Renal pelvis (tissue), 4 donors: ENCODE measurements around the gene BID. TPM values are rescaled to one million over a fixed set of nuclear protein-coding genes. Genes with fewer than 3 reads are reported as not detected.

ENCODE experiments used
- DNase-seq: peaks from one replicate; pipeline ENCODE4 v3.0.0-alpha.2; 2013
- polyA plus RNA-seq, 3 donors: library from polyadenylated mRNA; unstranded; fragments of 120-200 nt; gene quantifications; one replicate each; pipeline ENCODE4 v1.2.1, GENCODE V29; 2013; ENCODE audit not compliant: insufficient read length in 3 of 3

BID gene
- polyA plus RNA-seq, 3 donors = 18.8 to 20.6 (median 19.6) TPM

DNA sequence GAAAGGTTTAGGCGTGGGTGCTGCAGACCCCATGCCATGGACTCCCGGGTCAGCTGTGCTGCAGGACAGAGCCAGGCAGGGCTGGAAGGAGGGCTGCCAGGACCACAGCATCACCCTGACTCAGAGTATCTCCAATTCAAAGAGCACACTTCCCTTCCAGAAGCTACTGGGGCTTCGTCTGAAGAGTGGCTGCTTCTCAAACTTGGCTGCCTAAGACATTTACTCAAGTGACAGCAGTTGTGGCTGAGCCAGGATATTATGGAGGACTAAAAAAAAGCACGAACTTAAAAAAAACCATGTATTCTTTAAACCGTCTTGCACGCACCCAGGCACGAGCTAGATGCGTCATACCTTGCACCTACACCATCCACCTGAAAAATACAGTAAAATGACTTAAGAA is 13.0 kb upstream of the BID start:
- no peak for DNase-seq

GRCh38 chr22:17786435-17787161 is 12.3 kb upstream of the BID start:
- DNase-seq = no peak

GRCh38 chr22:17785185-17786184 is 11.2 kb upstream of the BID start:
- no peak for DNase-seq

DNA sequence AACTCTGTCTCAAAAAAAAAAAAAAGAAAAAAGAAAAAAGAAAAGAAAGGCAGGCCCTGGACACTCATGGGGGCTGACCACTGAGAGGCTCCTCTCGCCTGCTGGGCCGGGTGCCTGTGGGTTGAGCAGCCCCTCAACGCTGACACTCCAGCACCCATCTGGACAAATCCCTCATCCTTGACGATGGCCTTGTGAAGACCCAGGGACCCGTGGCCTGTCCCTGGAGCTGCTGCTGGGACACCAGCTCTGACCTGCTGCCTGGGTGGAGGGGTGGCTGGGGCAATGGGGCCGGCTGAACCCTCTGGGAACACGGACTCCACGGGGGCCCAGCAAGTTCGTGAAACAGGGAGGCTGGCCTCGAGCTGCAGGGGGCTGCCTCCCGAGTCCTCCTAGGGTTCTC is 10.5 kb upstream of the BID start:
- no peak for DNase-seq

- DNase-seq = no peak
Measured at GRCh38 chr22:17783773-17784480, 9.7 kb upstream of the BID start.

GRCh38 chr22:17783312-17783711 is 9.0 kb upstream of the BID start:
- DNase-seq = no peak

- DNase-seq = no peak
Measured at GRCh38 chr22:17782621-17783020, 8.4 kb upstream of the BID start.

- no peak for DNase-seq
Measured at GRCh38 chr22:17782158-17782557, 7.9 kb upstream of the BID start.

GRCh38 chr22:17781319-17782031 is 7.2 kb upstream of the BID start:
- no peak for DNase-seq

DNA sequence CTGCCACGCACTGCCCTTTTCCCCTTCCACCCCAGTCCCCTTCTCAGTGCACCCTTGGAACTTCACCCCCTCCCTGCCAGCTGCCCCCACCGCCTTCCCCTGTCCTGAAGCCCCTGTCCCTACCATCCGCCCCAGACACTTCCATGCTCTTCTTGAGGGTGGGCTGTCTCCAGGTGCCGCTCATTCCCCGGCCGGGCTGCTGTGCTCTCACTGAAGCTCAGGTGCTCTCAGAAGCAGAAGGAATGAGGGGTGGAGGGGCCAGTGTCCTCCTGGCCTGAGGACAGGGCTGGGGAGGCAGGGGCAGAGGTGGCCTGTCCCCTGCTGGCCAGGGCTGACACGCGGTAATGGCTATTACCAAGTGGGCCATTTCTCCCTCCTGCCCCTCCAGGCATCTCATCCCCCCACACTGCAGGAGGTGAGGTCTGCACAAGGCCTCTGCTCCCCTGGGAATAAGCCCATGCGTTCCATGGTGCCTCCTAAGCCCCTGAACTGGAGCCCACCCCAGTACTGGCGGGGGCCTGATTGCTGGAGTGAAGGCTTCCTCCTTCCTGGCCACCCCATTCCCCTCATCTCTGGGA is 6.6 kb upstream of the BID start:
- no peak for DNase-seq

DNA sequence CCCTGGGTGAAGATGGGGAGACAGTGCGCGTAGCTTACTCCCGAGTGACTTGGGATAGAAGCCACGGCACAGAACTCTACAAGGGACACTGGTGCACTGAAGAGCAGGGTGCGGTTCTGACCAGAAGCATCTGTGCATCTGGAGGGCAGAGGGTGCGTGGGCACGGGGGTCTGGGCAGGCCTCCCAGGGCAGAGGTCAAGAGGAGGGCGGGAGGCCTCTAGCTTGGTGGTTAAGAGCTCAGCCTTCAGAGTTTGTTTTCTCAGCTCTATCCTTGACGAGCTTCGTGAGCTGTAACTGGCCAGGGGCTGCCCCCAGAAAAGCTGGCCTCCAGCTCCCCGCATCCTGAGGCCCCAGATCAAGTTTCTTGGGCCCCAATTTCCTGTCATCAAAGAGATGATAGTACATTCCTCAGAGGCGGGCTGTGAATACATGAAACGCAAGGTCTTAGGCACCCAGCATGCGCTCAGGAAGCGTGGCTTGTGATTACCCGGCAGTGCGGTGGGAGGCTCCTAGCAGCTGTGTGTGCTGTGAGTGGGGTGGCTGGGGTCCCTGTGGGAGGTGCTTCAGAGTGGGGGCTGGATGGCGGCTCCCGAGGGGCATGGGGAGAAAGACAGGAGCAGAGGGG is 6.0 kb upstream of the BID start:
- DNase-seq = no peak

DNA sequence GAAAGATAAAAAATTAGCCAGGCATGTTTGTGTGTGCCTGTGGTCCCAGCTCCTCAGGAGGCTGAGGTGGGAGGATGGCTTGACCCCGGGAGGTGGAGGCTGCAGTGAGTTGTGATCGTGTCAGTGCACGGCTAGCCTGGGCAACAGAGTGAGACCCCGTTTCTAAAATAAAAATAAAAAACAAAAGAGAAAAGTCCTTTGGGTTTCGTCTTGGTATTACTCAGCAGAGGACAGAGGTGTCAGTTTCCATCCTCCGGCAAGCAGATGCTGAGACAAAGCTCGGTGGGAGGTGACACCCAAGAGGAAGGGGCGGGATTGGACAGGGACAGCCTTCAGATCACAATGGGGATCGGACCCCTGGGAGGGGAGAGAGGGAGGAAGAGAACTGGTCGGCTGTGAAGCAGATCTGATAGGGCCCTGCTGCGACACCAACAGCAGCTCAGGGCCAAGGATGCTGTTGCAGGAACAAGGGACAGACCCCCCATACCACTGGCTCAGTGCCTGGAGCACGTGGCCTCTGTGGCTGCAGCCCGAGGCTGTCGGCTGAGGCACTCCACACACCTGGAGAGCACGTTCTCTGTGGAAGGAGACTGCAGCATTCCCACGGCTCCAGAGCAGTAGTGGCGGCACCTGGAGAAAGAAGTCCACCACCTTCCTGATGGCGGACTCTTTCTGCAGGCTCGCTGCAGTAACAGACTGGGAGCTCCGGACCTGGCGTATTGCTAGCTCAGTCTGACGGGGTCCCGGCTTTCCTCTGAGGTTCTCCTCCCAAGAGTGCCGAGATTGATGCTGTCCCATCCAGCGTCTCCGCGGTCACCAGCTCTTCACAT is 5.2 kb upstream of the BID start:
- no peak for DNase-seq

DNA sequence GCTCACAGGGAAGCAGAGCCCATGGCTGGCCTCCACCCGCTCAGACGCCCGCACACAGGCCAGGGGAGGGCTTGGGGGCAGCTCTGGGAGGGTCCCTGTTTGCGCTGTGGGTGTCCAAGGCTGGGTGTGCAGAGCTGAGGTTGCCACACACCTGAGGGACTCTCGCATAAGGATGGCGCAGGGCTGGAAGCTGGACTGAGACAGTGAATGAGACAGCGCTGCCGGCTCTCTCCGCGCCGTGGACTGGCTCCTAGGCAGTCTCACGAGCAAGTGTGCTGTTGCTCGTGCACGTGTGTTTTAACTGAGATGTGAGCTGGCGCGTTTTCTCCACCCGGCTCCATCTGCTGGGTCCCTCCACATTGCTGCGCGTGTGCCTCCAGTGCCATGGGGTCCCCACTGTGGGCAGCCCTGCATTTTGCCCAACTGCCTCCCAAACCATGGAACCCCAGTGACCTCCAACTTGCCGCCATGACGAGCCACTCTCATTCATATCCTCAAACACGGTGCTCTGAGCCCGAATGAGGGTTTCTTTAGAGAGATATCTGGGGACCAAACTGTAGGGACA is 4.2 kb upstream of the BID start:
- DNase-seq = no peak

DNA sequence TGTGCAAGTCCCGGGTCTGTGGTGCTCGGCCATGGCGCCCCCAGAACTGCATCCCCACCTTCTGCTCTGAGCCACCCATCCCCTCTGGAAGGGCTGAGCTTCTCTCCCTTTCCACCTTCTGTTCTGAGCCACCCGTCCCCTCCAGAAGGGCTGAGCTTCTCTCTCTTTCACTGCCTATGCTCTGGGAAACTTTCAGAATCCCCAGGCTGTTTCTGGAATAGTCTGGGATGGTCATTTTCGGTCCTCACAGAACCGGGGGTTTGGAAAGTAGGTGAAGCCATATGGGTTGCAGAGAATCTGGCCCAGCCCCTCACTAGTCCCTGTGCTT is 3.4 kb upstream of the BID start:
- no peak for DNase-seq

GRCh38 chr22:17777005-17777716 is 2.9 kb upstream of the BID start:
- no peak for DNase-seq

DNA sequence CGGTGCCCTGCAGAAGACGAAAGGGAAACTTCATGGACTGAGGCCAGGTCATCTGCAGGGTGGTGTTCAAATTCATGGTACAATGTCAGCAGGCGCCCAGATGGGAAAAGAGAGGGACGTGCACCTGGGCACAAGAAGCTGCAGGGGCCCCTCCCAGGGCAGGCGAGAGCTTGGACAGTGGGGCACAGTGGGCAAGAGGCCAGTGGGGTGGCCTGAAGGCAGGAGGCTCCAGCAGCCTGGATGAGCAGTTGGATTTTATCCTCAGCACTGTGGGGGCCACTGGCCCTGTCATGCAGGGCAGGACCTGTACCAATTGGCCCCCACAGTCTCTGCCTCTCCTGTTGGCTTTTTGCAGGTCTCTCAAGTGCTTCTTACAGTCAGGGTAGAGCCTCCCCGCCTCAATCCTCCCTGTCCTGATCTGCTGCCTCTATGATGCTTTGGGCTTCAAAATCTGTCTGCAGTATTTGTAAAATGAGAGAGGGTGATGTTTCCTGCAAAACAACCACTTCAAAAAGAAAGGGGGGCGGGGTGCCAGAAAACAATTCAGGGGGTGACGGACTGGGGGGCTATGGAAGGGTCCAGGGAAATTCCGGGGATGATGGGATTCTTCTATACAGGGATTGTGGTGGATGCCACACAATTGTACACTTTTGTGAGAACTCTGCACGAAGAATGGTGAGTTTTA is 1.7 kb upstream of the BID start:
- DNase-seq = no peak

DNA sequence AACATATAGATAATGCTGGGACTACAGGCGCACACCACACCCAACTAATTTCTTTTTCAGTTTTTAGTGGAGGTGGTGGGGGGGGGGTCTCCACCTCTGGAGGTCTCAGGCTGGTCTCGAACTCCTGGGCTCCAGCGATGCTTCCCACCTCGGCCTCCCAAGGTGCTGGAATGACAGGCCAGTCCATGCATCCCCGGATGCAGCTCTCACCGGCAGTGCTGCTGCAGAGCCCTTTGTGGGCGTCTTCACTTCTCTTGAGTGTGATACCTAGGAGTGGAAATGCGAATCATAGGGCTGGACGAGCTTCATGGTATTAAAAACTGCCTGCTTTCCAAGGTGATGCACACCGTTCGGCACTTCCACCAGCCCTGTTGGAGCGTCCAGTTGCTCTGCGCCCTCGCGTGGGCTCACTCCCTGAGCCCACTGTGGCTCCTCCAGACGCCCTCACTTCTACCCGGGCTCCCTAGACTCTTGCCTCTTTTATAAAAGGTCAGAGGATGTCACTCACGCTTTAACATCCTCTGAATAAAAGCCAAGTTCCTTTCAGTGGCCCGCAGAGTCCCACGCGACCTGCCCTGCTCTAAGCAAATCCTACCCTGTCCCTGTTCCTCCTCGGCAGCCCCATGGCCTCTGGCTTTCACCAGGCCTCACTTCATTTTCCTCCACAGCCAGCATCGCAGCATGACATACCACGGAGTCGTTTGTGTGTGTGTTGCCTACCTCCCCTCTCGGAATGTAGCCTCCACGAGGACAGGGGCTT is 837 bp upstream of the BID start:
- no peak for DNase-seq
